ENCODE results near the gene DIPK1A.

Gene DIPK1A

GRCh38 chr1:92961131-92961895, at the start of gene DIPK1A:
Gene DIPK1A, minus strand, starts transcription at chr1:92961462. Its CDS starts 33 bp downstream, at chr1:92961429.
- DNase-seq (ENCODE audit: low read depth), result peak; percentile 60

GRCh38 chr1:93007941-93008577, 46.8 kb upstream of the DIPK1A start:
- no peak for DNase-seq (ENCODE audit: low read depth)

- no peak for DNase-seq (ENCODE audit: low read depth)
These were observed 44.0 kb upstream of the DIPK1A start for GRCh38 chr1:93005252-93005598.

GRCh38 chr1:93004566-93005251, 43.4 kb upstream of the DIPK1A start:
- no peak for DNase-seq (ENCODE audit: low read depth)

GRCh38 chr1:93003981-93004380, 42.7 kb upstream of the DIPK1A start:
- DNase-seq (ENCODE audit: low read depth), result no peak

- no peak for DNase-seq (ENCODE audit: low read depth)
These were observed 41.5 kb upstream of the DIPK1A start for GRCh38 chr1:93002781-93003180.

GRCh38 chr1:93001893-93002292, 40.6 kb upstream of the DIPK1A start:
- no peak for DNase-seq (ENCODE audit: low read depth)

- DNase-seq (ENCODE audit: low read depth), result no peak
These were observed 39.5 kb upstream of the DIPK1A start for GRCh38 chr1:93000751-93001175.

- no peak for DNase-seq (ENCODE audit: low read depth)
These were observed 39.0 kb upstream of the DIPK1A start for GRCh38 chr1:93000291-93000690.

- no peak for DNase-seq (ENCODE audit: low read depth)
These were observed 37.6 kb upstream of the DIPK1A start for GRCh38 chr1:92998821-92999220.

- no peak for DNase-seq (ENCODE audit: low read depth)
These were observed 34.5 kb upstream of the DIPK1A start for GRCh38 chr1:92995441-92996430.

- DNase-seq (ENCODE audit: low read depth), result peak; percentile 36
These were observed 32.9 kb upstream of the DIPK1A start for GRCh38 chr1:92994105-92994712.

GRCh38 chr1:92993581-92993980, 32.3 kb upstream of the DIPK1A start:
- DNase-seq (ENCODE audit: low read depth), result no peak

- DNase-seq (ENCODE audit: low read depth), result no peak
These were observed 31.6 kb upstream of the DIPK1A start for GRCh38 chr1:92992877-92993276.

- DNase-seq (ENCODE audit: low read depth), result no peak
These were observed 30.8 kb upstream of the DIPK1A start for GRCh38 chr1:92992054-92992453.

- DNase-seq (ENCODE audit: low read depth), result no peak
These were observed 29.6 kb upstream of the DIPK1A start for GRCh38 chr1:92990828-92991227.

GRCh38 chr1:92989936-92990583, 28.8 kb upstream of the DIPK1A start:
- DNase-seq (ENCODE audit: low read depth), result no peak

GRCh38 chr1:92989253-92989652, 28.0 kb upstream of the DIPK1A start:
- no peak for DNase-seq (ENCODE audit: low read depth)

GRCh38 chr1:92987462-92987861, 26.2 kb upstream of the DIPK1A start:
- no peak for DNase-seq (ENCODE audit: low read depth)

- no peak for DNase-seq (ENCODE audit: low read depth)
These were observed 23.8 kb upstream of the DIPK1A start for GRCh38 chr1:92985101-92985500.

All from activated T-helper 1 cell treated with Interleukin-2 at 50 U/mL for 16 hours (primary cell).